NCI-H226 (cell line): ENCODE results near the gene HSPA6.
"Not testable (repeated sequence)": the region's sequence is repeated elsewhere in the genome, so short reads cannot be mapped to it uniquely, and the experiment has no call there.

ENCODE experiments used
- DNase-seq: peaks from one replicate; pipeline ENCODE4 v3.0.0-alpha.2; 2015

HSPA6 gene

GRCh38 chr1:161571703-161572102 lies 47.4 kb downstream of the HSPA6 start:
- not testable (repeated sequence) for DNase-seq
